WERI-Rb-1 (cell line): ENCODE data around the gene ATP5MC3.
A peak's percentile ranks its signal among the peaks of the same experiment; 100 is the strongest.

ENCODE experiments used
- DNase-seq: peaks from one replicate; pipeline ENCODE4 v3.0.0-alpha.2; 2020
- H3K27ac ChIP-seq: fragments of 250-450 bp; sonication (Bioruptor Pico); 2 replicates; pipeline ENCODE4 v1.5.1; 2020; ENCODE audit warnings: mild to moderate bottlenecking, moderate library complexity
- H3K27me3 ChIP-seq: fragments of 250-450 bp; sonication (Bioruptor Pico); 2 replicates; pipeline ENCODE4 v1.5.1; 2021; ENCODE audit warnings: mild to moderate bottlenecking, low read depth, moderate library complexity; ENCODE audit not compliant: insufficient read depth, severe bottlenecking
- H3K36me3 ChIP-seq: fragments of 250-450 bp; sonication (Bioruptor Pico); 2 replicates; pipeline ENCODE4 v1.5.1; 2020; ENCODE audit warnings: mild to moderate bottlenecking, moderate library complexity
- H3K4me3 ChIP-seq: 2 replicates; pipeline ENCODE4 v1.5.1; 2011; ENCODE audit warnings: low read depth, mild to moderate bottlenecking, control low read depth, low read length
- H3K9me3 ChIP-seq: fragments of 250-450 bp; sonication (Bioruptor Pico); 2 replicates; pipeline ENCODE4 v1.5.1; 2021; ENCODE audit warnings: mild to moderate bottlenecking, moderate library complexity; ENCODE audit not compliant: severe bottlenecking
- CTCF ChIP-seq: IDR thresholded peaks from 2 replicates; pipeline ENCODE4 v1.5.1; 2011; ENCODE audit warnings: low read depth, mild to moderate bottlenecking, control low read depth, inconsistent platforms, low read length

Gene ATP5MC3

GRCh38 chr2:175188761-175189160 lies 7.3 kb upstream of the ATP5MC3 start:
- Histone ChIP-seq H3K27me3 (no peaks in the 10 kb centered on the region), H3K27ac (no peak overlapping the region), H3K9me3 (no peaks in the 10 kb centered on the region), H3K36me3 (no peaks in the 10 kb centered on the region), H3K4me3 (no peak overlapping the region)
- no peak for TF ChIP-seq CTCF
- no peak for DNase-seq

- no peak for DNase-seq
- Histone ChIP-seq H3K9me3 (no peaks in the 10 kb centered on the region), H3K4me3 (no peak overlapping the region), H3K27me3 (no peaks in the 10 kb centered on the region), H3K36me3 (no peaks in the 10 kb centered on the region), H3K27ac (no peak overlapping the region)
- TF ChIP-seq CTCF = 0 out of 2 replicates have a peak, but pooled peaks have one; percentile 4
Measured at GRCh38 chr2:175187378-175187777, 5.9 kb upstream of the ATP5MC3 start.

GRCh38 chr2:175183674-175184073 lies 2.2 kb upstream of the ATP5MC3 start:
- no peak overlapping the region for H3K4me3 ChIP-seq

GRCh38 chr2:175181877-175182308 lies 383 bp upstream of the ATP5MC3 start:
- Histone ChIP-seq H3K9me3 (no peaks in the 10 kb centered on the region), H3K27ac (peak overlapping the region; percentile 76), H3K36me3 (peaks cover 32% of the 10 kb centered on the region), H3K4me3 (peak overlapping the region; percentile 94), H3K27me3 (no peaks in the 10 kb centered on the region)
- TF ChIP-seq CTCF = no peak
- DNase-seq = no peak

More at GRCh38 chr2:175183674-175184073, 2.2 kb upstream of the ATP5MC3 start:
- DNase-seq = no peak
- no peaks in the 10 kb centered on the region for H3K27me3 ChIP-seq
- no peaks in the 10 kb centered on the region for H3K9me3 ChIP-seq
- peaks cover 14% of the 10 kb centered on the region for H3K36me3 ChIP-seq
- H3K27ac ChIP-seq = no peak overlapping the region
- no peak for TF ChIP-seq CTCF

GRCh38 chr2:175180701-175181103 lies 808 bp downstream of the ATP5MC3 start:
- Histone ChIP-seq H3K4me3 (peak overlapping the region; percentile 94), H3K9me3 (no peaks in the 10 kb centered on the region), H3K36me3 (peaks cover 36% of the 10 kb centered on the region), H3K27ac (peak overlapping the region; percentile 76), H3K27me3 (no peaks in the 10 kb centered on the region)
- DNase-seq = peak; percentile 26
- no peak for TF ChIP-seq CTCF

- Histone ChIP-seq H3K36me3 (peaks cover 39% of the 10 kb centered on the region), H3K4me3 (no peak overlapping the region), H3K27me3 (no peaks in the 10 kb centered on the region), H3K27ac (no peak overlapping the region), H3K9me3 (no peaks in the 10 kb centered on the region)
- TF ChIP-seq CTCF = no peak
- DNase-seq = no peak
Measured at GRCh38 chr2:175176624-175177023, 4.9 kb downstream of the ATP5MC3 start.
